Colon (tissue), 2 donors: Measurements from ENCODE around the gene EXOSC1.
"Not testable (repeated sequence)": the region's sequence is repeated elsewhere in the genome, so short reads cannot be mapped to it uniquely, and the experiment has no call there.

ENCODE experiments used
- FAIRE-seq: peaks from 2 replicates; lab custom pipeline; 2012; peaks lifted over from hg19 to GRCh38; lab: Jason Lieb, UNC
- donor health status: control.
- donor health status: control.

Gene EXOSC1

GRCh38 chr10:97456686-97457065, 10.9 kb upstream of the EXOSC1 start:
- no peak for FAIRE-seq

GRCh38 chr10:97456034-97456685, 10.4 kb upstream of the EXOSC1 start:
- no peak for FAIRE-seq

- FAIRE-seq: no peak
These were observed 8.7 kb upstream of the EXOSC1 start for GRCh38 chr10:97454330-97455036.

- no peak for FAIRE-seq
These were observed 6.5 kb upstream of the EXOSC1 start for GRCh38 chr10:97452352-97452751.

- FAIRE-seq: no peak
These were observed 5.8 kb upstream of the EXOSC1 start for GRCh38 chr10:97451605-97452004.

- no peak for FAIRE-seq
These were observed 5.0 kb upstream of the EXOSC1 start for GRCh38 chr10:97450828-97451227.

GRCh38 chr10:97445357-97445721, 467 bp downstream of the EXOSC1 start:
- FAIRE-seq: no peak

GRCh38 chr10:97444212-97444611, 1.6 kb downstream of the EXOSC1 start:
- FAIRE-seq: no peak

GRCh38 chr10:97442277-97442676, 3.5 kb downstream of the EXOSC1 start:
- no peak for FAIRE-seq

GRCh38 chr10:97435211-97435610, 10.6 kb downstream of the EXOSC1 start:
- FAIRE-seq: no peak

- no peak for FAIRE-seq
These were observed 11.2 kb downstream of the EXOSC1 start for GRCh38 chr10:97434557-97434956.

- FAIRE-seq: no peak
These were observed 11.8 kb downstream of the EXOSC1 start for GRCh38 chr10:97434055-97434454.

GRCh38 chr10:97428572-97428981, 17.2 kb downstream of the EXOSC1 start:
- FAIRE-seq: no peak

- FAIRE-seq: no peak
These were observed 18.1 kb downstream of the EXOSC1 start for GRCh38 chr10:97427571-97428179.

GRCh38 chr10:97426776-97427570, 18.8 kb downstream of the EXOSC1 start:
- no peak for FAIRE-seq

- no peak for FAIRE-seq
These were observed 19.6 kb downstream of the EXOSC1 start, which contains the start of gene PGAM1 for GRCh38 chr10:97425964-97426775. TSS of gene PGAM1 (plus strand) at chr10:97426191. CDS start at chr10:97426308, 117 bp downstream.

GRCh38 chr10:97423757-97424098, 22.1 kb downstream of the EXOSC1 start:
- FAIRE-seq: not testable (repeated sequence)

GRCh38 chr10:97416565-97416964, 29.2 kb downstream of the EXOSC1 start:
- no peak for FAIRE-seq

GRCh38 chr10:97412891-97413304, 32.9 kb downstream of the EXOSC1 start:
- no peak for FAIRE-seq

- FAIRE-seq: no peak
These were observed 34.4 kb downstream of the EXOSC1 start for GRCh38 chr10:97411406-97411805.

- no peak for FAIRE-seq
These were observed 37.3 kb downstream of the EXOSC1 start for GRCh38 chr10:97408496-97408992.

GRCh38 chr10:97407952-97408248, 37.9 kb downstream of the EXOSC1 start:
- no peak for FAIRE-seq
